CD4-positive, alpha-beta T cell treated with Interleukin-2 at 100 ng/mL for 4 hours (primary cell): ENCODE results near the gene GJA5.

ENCODE experiments used
- DNase-seq: peaks from one replicate; pipeline ENCODE4 v3.0.0-alpha.2; 2020; ENCODE audit warnings: low spot score

Gene GJA5

GRCh38 chr1:147760481-147761260 is at the start of gene GJA5:
Gene GJA5 (minus strand): TSS chr1:147760602. CDS start chr1:147759238, 1,364 bp downstream.
- DNase-seq: no peak

GRCh38 chr1:147809236-147809635 is 48.8 kb upstream of the GJA5 start:
- DNase-seq: no peak

GRCh38 chr1:147808025-147808424 is 47.6 kb upstream of the GJA5 start:
- DNase-seq: no peak

- DNase-seq: no peak
Observed at GRCh38 chr1:147807405-147807804, 47.0 kb upstream of the GJA5 start.

GRCh38 chr1:147804942-147805723 is 44.7 kb upstream of the GJA5 start:
- no peak for DNase-seq

- no peak for DNase-seq
Observed at GRCh38 chr1:147800804-147801203, 40.4 kb upstream of the GJA5 start.

DNA sequence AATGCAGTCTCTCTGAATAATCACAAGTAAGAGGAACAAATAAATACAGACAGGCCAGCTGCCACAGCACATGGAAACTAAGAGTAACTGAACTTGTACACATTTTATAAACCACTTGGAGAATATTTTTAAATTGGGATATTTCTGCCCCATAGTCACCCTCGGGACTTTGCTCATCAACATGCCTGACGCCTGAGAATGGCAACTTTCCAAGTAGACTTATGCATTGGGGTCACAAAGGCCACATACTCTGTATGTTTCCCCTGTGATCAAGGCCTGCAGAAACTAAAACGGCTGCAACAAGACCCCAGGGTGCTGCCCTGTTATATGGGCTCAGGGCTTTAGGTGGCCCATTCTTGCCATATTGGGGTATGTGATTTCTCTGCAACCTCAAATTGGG is 38.3 kb upstream of the GJA5 start:
- DNase-seq: no peak

DNA sequence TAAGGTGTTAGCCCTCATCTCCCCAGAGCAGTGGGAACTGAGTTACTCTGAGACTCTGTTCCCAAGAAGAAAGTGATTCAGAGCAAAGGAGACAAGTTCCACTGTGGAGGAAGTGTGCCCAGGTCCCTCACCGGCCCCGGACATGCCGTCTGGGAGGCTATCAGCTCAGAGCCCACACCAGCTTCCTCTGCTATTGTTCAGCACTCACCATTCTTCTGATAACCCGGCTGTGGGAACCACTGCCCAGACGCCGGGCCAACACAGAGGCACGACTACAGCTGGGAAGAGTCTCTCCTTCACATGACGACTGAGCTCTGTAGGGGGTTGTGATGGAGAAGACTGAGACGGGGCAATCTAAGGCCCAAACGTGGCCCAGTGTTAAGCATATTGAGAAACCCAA is 34.2 kb upstream of the GJA5 start:
- no peak for DNase-seq

- DNase-seq: no peak
Observed at GRCh38 chr1:147791876-147792275, 31.5 kb upstream of the GJA5 start.

- no peak for DNase-seq
Observed at GRCh38 chr1:147787765-147788164, 27.4 kb upstream of the GJA5 start.

- DNase-seq: no peak
Observed at GRCh38 chr1:147786536-147786935, 26.1 kb upstream of the GJA5 start.

- DNase-seq: no peak
Observed at GRCh38 chr1:147785794-147786506, 25.5 kb upstream of the GJA5 start.

DNA sequence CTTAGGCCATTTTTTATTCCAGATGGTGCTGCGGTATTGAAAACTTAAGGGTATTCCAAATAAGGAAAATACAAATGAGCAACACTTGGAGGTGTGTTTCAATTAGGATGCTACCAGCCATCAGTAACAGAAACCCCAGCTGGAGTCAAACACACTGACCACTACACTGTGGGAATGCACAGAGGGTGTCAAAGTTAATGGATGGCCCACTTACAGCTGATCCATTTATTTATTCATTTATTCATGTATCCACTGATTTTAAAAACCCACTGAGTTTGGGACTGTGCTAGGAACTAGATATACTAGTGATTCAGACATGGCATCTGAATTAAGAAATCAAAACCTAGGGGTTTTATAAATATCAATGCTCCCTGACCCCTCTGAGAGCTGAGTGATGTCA is 24.5 kb upstream of the GJA5 start:
- DNase-seq: no peak

DNA sequence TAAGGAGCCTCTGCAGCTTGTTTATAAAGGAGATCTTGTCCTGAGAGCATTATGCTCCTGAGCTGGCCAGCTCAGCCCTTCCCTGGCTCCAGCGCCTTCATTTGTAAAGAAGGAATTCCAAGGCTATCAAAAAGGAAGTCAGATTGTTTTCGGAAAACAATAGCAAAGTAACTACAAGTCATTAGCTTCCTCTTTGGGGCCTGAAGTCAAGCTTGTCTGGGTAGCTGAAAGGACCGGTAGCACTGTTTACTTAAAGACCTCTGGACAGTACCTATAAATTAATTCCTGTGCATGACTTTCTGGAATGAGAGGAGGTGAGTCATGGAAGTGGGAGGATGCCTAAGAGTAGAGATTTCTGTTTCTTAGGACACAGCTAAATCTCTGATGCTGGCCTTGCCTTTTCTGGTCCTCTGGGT is 20.7 kb upstream of the GJA5 start:
- no peak for DNase-seq

DNA sequence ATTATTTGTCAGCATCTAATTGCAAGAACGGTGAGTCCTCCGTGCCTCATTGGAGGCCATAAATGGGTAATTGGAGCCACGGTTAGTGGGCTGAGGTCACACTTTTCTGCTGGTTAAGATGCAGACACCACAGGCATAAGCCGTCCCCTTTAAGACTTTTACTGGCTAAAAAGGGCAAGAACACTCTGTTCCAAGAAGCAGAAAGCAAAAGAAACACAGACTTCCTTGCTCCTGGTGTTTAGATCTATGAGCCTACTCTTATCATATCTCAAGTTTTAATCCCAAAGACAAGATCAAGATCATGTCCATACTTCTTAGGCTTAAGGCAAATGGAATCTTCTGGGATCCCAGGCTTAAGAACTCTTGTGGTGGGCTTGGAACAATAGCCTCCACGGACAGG is 17.3 kb upstream of the GJA5 start:
- no peak for DNase-seq

GRCh38 chr1:147773215-147773715 is 12.9 kb upstream of the GJA5 start:
- no peak for DNase-seq

GRCh38 chr1:147772570-147772969 is 12.2 kb upstream of the GJA5 start:
- no peak for DNase-seq

DNA sequence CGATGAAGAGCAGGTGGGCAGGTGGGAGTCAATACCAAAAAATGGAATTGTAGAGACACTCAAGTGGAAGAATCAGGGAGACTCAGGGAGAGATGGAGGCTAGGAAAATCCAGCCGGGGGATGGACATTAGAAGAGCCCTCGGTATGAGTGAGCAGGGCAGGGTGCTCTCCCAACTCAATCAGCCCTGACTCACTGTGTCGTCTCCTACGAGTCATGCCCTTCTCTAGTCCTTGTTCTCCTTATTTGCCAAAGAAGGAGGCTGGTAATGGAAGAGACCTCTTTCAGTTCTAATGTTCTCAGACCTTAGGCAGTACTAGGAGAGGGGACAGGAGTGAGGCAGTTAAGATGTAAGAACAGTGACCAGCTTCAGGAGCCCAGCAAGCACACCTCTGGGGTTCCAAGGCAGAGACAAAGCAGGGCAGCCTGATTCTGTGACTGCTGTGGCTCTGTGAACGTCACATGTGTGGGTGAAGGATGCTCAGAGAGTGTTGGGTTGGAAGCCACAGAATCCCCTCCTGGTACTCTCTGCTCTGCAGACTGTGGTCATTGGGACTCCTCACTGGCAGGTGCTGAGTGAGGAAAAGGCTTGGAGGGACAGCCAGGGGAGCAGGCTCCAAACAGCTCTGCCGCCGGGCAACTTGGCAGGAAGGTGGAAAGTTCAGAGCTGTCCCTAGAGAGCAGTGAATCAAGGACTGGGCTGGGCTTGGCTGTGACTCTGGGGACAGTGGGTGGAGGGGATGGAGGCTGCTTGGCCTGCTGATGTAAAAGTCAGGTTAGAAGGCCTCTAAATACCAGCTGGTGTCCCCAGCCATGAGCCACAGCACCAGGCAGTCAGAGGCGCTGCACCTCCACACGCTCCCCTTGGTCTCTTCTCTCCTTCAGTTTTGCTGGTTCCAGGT is 11.1 kb upstream of the GJA5 start:
- DNase-seq: no peak

DNA sequence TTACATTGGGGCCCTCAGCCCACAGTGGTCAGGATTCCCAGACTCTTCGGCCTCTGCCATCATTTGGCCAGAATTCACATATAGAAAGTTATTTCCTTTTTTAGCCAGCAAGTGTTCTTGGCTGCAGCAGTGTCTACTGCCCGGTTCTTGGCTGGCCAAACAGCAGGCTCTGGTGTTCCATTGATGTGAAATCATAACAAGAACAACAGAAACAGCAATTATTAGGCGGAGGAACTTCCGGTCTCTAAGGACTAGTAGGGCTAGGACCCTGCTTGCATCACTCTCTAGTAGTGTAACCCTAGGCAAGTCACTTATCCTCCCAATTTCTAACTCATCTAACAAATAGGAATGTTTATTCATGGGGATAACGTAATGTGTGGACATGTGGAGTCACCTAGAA is 8.7 kb upstream of the GJA5 start:
- DNase-seq: no peak

GRCh38 chr1:147768582-147768981 is 8.2 kb upstream of the GJA5 start:
- DNase-seq: no peak

- DNase-seq: no peak
Observed at GRCh38 chr1:147768101-147768500, 7.7 kb upstream of the GJA5 start.
